Measurements from ENCODE around the gene PLCB3.
A peak's percentile ranks its signal among the peaks of the same experiment; 100 is the strongest.

Gene PLCB3

DNA sequence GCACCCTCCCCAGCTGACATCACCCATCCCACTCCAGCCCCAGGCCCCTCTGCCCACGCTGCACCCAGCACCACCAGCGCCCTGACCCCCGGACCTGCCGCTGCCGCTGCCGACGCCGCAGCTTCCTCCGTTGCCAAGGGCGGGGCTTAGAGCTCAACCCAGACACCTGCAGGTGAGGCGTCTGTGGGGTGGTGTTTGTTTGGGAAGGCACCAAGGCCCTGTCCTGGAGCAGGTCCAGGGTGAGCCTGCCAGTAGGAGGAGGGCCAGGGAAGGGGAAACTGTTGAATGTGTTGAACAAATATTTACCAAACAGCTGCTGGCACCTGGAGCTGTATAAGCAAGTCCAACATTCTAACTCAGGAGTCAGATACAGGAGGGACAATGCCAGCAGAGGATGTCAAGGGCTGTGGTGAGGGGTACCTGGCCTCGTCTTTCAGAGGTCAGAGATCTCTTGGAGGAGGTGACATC is 13.8 kb upstream of the PLCB3 start:
- Histone ChIP-seq H3K36me3 (peaks cover 22% of the 10 kb centered on the region), H3K27me3 (ENCODE audit: insufficient read depth, low read depth, severe bottlenecking) (no peaks in the 10 kb centered on the region), H3K9me3 (ENCODE audit: severe bottlenecking) (no peaks in the 10 kb centered on the region), H3K4me3 (ENCODE audit: low read depth, low read length) (no peak overlapping the region), H3K27ac (no peak overlapping the region)
- no peak for TF ChIP-seq CTCF (IDR thresholded peaks at IDR 0.05; ENCODE audit: low read depth, low read length)
- no peak for DNase-seq

DNA sequence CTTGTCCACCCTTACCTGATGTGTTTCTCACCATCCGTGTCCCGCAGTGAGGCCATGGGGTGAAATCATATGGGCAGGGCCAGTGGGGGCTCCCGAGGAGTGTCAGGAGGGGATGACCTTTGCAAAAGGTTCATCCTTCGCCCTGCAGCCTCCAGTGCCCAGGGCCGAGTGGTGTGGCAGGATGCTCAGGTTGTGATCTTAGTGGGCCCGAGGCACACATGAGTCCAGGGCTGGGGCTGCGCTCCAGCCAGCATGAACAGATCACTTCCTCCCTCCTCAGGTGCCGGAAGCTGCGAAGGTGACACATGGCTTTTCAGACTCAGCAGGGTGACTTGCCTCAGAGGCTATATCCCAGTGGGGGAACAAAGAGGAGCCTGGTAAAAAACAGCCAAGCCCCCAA is 13.3 kb upstream of the PLCB3 start:
- no peak for TF ChIP-seq CTCF (IDR thresholded peaks at IDR 0.05; ENCODE audit: low read depth, low read length)
- no peak overlapping the region for H3K27ac ChIP-seq
- H3K4me3 ChIP-seq (ENCODE audit: low read depth, low read length) = no peak overlapping the region
- H3K27me3 ChIP-seq (ENCODE audit: insufficient read depth, low read depth, severe bottlenecking) = no peaks in the 10 kb centered on the region
- DNase-seq = no peak
- peaks cover 25% of the 10 kb centered on the region for H3K36me3 ChIP-seq
- no peaks in the 10 kb centered on the region for H3K9me3 ChIP-seq (ENCODE audit: severe bottlenecking)

GRCh38 chr11:64238999-64239398 is 12.3 kb upstream of the PLCB3 start:
- Histone ChIP-seq H3K27ac (no peak overlapping the region), H3K36me3 (peaks cover 33% of the 10 kb centered on the region), H3K4me3 (ENCODE audit: low read depth, low read length) (no peak overlapping the region), H3K27me3 (ENCODE audit: insufficient read depth, low read depth, severe bottlenecking) (no peaks in the 10 kb centered on the region), H3K9me3 (ENCODE audit: severe bottlenecking) (no peaks in the 10 kb centered on the region)
- DNase-seq = no peak
- TF ChIP-seq CTCF (IDR thresholded peaks at IDR 0.05; ENCODE audit: low read depth, low read length) = no peak

DNA sequence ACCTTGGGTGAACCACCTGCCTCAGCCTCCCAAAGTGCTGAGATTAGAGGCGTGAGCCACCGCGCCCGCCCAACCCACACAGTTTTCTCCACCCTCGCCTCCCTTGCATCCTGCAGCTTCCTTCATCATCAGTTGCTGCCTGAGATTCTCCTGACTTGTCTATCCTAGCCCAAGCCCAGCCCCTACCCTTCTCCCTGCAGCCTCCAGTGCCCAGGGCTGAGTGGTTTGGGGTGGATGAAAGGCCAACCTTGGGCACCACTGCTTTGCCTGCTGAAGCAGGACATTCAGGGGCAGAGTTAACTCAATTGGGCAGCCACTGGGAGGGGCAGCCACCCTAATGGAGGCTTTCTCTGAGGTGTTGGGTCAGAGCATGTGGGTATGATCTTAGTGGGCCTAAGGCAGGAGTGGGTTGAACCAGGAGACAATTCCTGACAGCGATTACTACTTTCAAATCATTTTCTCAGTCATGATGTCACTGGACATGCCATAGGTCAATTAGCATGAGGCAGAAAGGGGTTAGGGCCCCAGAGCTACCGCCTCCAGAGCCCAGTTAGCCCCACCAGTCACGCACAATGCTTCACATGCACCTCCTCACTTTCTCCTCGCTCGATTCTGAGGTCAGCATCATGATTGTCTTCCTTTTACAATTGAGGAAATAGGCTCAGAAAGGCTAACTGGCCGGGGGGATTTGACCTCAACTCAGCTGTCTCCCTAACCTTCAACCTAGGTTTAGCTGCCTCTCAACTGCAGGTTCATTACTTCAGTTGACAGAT is 11.5 kb upstream of the PLCB3 start:
- Histone ChIP-seq H3K4me3 (ENCODE audit: low read depth, low read length) (peak overlapping the region; percentile 82; the same call in 1 of the 2 replicates), H3K9me3 (ENCODE audit: severe bottlenecking) (no peaks in the 10 kb centered on the region)

DNA sequence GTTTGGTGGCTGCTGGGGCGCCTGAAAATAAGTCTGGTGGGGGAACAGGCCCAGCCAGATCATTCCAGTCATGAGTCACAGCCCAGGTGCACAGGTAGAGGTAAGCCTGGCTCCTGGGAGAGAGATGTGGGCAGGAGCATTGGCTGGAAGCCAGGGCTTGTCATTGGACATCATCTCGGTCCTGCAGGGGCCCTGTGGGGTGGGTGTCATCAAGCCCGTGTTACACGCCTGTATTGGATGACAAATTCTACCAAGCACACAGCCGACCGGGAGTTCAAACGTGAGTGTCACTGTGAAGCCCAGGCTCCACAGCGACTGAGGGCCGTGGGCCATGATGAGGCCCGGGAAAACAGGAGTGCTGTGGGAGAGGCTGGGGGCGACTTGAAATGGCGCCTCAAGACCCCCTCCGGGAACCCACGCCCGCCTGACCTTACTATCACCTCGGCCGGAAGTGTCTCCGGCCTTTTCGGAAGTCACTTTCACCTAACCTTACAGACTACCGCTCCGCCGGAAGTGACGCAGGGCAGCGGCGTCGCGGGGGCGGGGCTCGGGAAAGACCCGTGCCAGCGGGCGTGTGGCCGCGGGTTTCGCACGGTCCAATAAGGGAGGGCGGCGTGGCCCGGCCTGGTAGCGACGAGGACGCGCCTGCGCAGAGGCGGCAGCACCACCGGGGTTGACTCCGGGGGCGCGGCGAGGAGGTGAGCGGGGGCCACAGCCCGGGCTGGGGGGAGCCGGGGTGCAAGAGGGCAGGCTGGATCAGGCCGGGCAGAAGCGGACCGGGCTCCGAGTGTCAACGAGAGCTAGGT is 10.7 kb upstream of the PLCB3 start, which contains the start of gene FKBP2:
TSS of gene FKBP2 (plus strand) at position 661 of the 806 bp plus-strand sequence. CDS start 1,293 bp downstream, outside the sequence.
- H3K36me3 ChIP-seq = peaks cover 45% of the 10 kb centered on the region
- DNase-seq = peak; percentile 95
- peak within 1 kb of the TSS; percentile 86 for H3K27ac ChIP-seq
- TF ChIP-seq CTCF (IDR thresholded peaks at IDR 0.05; ENCODE audit: low read depth, low read length) = no peak
- no peaks in the 10 kb centered on the region for H3K9me3 ChIP-seq (ENCODE audit: severe bottlenecking)
- H3K4me3 ChIP-seq (ENCODE audit: low read depth, low read length) = peak within 1 kb of the TSS; percentile 82
- H3K27me3 ChIP-seq (ENCODE audit: insufficient read depth, low read depth, severe bottlenecking) = no peaks in the 10 kb centered on the region

More for the DNA sequence above, 11.5 kb upstream of the PLCB3 start:
- Histone ChIP-seq H3K27me3 (ENCODE audit: insufficient read depth, low read depth, severe bottlenecking) (no peaks in the 10 kb centered on the region), H3K27ac (peak overlapping the region; percentile 86), H3K36me3 (peaks cover 41% of the 10 kb centered on the region)
- no peak for TF ChIP-seq CTCF (IDR thresholded peaks at IDR 0.05; ENCODE audit: low read depth, low read length)
- no peak for DNase-seq
